Stimulated activated CD8-positive, alpha-beta memory T cell treated with anti-CD3 and anti-CD28 coated beads, Interleukin-2, amount 100 ng/mL, for 48 hours (primary cell): ENCODE data around the gene FRMD6.
"Not testable (repeated sequence)": the region's sequence is repeated elsewhere in the genome, so short reads cannot be mapped to it uniquely, and the experiment has no call there.

Experiments
- DNase-seq, 2 donors: peaks; one replicate each; pipeline ENCODE4 v3.0.0-alpha.2; 2020; ENCODE audit warnings: low read depth in 2 of 2

The FRMD6 gene

DNA sequence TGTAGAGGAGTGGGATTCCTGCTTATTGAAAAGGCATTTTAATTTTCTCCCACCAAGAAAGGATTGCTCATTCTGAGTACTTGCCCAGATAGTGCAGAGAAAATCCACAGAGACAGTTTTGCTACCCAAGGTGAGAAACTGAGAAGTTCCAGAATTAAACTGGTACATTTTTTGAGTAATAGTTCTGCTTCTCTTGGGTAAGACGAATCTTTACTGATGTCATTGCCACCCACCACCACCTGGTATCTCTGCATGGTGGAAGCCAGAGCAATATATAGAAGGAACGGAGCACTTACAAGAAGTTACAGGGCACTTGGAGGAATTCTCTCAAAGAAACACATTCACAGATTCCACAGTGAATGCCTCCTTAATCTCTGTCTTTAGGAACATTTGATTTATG lies 20.7 kb upstream of the FRMD6 start:
- DNase-seq, result no peak

- not testable (repeated sequence) for DNase-seq
These were observed 18.4 kb upstream of the FRMD6 start for GRCh38 chr14:51633298-51633697.

GRCh38 chr14:51636109-51636508 lies 15.6 kb upstream of the FRMD6 start:
- no peak for DNase-seq

DNA sequence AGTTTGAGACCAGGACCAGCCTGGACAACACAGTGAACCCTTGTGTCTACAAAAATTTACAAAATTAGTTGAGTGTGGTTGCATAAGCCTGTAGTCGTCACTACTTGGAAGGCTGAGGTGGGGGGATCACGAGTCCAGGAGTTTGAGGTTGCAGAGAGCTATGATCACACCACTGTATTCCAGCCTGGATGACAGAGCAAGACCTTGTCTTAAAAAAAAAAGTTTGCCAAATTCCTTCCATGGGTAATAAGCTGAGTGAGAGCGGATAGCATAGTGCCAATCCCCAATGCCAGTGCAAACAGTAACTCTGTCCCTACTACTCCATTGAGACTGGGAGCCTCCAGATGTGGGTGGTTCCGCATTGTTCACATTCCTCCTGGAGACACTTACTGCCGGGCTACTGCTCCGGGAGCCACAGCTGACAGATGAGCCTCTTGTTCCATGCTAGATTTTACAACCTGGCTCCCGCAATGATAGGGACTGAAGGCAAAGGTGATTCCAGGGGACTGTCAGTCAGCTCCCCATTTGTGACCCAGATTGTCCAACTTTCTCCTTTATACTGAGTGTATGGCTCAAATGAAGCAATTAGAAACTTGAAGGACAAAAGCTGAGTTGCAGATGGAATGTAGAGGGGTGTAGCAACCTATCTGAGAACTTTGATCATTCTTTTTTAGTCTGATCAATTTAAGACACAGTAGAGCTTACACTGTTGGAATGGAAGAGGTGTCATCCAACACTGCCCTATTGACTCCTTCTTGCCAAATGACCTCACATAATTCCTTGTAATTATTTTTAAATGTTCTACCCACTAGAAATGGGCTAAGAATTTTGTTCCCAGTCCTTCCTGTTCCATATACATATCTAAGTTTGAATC lies 13.4 kb upstream of the FRMD6 start:
- no peak for DNase-seq

- DNase-seq, result no peak
These were observed 11.9 kb upstream of the FRMD6 start for GRCh38 chr14:51639668-51640316.

GRCh38 chr14:51643140-51643539 lies 8.6 kb upstream of the FRMD6 start:
- no peak for DNase-seq

- DNase-seq, result no peak
These were observed 7.3 kb upstream of the FRMD6 start for GRCh38 chr14:51644217-51644933.

DNA sequence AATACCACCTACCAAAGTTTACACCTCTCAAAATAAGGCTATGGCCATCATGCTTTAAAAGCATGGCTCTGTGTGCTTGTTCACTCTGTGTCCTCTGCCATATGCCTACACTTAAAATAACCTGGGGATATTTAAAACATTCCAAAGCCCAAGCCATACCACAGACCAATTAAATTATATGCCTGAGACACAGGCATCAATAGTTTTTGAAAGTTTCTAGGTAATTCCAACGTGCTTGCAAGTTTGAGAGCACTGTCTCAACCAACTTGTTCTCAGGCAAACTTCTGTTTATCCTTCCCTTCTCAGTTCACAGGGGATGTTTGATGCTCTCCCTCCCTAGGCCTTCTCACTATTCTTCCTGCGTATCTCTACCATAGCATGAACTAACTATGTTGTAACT lies 3.4 kb upstream of the FRMD6 start:
- DNase-seq, result no peak

DNA sequence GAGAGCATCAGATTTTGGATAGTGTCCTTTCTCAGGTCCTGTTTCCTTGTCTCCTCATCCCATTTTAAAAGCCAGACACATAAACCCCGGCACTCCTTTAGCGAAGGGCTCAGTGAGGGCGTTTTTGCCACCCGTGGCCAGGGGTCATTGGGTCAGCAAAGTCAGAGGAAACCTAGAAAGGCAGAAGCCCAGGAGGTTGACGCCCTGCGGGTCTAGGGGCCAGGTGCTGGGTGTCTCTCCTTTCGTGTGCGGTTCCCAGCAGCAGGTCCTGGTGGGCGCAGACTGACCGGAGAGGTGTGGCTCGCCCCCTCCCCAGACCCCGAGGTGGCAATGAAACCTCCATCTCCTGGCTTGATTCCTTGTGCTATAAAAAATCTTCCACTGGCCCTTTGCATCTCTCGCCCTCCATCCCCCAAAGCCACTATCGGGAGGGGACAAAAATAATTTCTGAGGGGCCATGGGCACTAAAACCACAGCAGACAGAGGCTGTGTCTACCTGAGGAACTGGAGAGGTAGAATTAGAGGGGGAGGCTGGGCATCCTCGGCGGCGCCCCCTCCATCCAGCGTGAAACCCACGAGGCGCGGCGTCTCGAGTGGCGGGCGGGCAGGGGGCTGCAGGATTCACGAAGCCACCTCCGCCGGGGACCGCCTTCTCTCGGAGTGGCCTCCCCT lies 858 bp upstream of the FRMD6 start:
- no peak for DNase-seq

DNA sequence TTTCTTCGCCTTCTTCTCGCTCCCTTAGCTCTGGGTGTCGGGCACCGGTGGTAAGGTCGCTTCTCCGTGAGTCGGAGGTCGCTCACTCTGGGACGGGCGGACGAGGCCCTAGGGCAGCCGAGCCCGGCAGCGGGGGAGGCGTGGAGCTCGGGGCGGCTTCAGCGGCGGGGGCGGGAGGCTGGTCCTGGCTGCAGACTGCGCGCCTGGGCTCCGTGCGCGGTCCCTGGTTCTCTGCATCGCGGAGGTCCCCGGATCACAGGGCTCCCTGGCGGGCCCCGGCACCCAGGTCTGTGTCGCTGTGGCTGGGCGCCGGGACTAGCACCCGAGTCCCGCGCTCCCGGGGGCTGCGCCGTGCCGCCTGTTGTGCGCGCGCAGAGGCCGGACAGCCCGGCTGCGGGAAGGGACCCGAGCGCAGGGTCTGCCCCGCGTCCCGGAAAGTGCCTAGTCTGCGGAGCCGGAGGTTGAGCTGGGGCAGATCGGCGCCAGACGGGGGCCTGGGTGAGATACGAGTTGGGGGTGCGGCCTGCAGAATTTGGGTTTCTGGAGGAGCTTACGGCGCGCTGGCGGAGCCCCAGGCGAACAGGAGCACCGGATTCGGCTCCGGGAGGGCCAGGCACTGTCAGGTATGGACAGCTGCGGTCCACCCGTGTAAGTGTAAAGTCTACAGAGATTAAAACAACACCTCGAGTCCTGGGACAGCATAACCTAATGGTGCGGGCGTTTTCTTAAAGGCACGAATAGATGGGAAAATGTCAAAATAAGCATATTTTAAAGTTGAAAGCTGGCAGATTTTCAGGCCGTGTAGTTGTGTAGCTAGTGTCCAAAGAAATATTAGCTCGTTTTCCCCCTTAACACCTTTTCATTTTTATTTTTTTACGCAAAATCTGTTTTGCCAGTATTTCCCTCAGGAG lies 713 bp downstream of the FRMD6 start:
- peak in 1 of 2 donors; percentile 36 for DNase-seq

- DNase-seq, result no peak
These were observed 1.5 kb downstream of the FRMD6 start for GRCh38 chr14:51653079-51653774.

DNA sequence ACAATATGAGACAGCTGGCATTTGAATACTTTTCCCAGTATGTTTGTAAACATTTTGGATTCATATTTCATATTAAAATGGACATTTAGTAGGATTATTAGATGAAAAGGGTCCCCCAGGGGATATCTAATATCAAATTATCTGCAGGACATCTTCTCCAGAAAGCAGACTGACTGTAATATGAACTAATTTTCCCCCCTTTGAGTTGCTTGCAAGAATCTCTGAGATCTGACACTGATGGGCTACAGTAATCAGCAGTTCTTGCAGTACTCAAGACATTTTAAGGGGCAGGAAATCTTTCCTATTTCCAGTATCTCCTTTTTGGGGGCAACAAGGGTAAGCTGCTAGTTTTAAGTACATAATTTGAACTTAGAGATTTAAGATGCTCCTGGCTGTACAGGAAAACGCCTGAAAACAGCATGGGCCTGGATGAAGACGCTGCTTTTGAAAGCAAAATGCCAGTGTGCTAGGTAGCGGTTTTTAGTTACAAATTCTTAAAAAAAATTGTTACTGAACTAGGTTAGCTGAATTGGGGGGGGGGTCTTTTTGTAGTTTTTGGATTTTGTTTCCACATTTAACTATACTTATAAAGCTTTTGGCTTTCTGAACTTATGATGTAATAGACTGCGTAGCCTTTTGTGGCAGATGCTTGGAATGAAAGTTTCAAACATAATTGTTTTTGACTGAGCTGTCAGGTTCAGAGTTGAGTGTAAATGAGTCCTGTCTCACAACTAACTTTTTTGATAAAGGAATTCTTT lies 2.2 kb downstream of the FRMD6 start:
- no peak for DNase-seq

GRCh38 chr14:51654533-51654845 lies 2.8 kb downstream of the FRMD6 start:
- DNase-seq, result no peak

- no peak for DNase-seq
These were observed 6.1 kb downstream of the FRMD6 start for GRCh38 chr14:51657762-51658161.

DNA sequence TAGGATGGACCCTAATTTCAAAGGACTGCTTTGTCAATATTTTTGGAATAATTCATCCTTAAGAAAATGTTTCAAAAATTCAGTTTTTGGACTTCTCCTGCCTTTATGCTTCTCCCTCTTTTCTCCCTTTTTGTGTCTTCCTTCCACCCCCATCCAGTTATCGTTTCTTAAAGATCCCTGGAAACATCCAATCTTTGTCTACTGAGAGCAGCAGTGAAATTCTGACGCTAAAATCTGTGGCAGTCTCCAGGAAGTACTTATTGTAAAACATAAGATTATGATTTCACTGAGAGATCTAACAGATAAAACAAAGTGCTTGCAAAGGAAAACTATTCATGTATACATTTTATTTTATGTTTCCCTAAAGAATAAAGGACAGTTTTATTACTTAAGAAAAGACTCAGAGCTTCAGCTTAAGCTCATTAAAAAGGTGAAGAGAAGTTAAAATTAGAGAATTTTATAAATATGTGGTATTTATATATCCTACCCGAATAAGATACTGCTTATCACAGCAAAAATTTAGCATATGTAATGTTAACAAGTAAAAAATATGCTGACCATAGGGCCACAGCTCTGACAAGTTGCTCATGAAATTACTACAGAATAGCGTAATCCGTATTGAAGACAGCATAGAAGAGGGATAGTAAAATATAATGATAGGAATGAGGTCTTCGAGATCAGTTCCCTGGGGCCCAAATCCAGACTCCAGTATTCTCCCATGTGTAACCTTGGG lies 6.9 kb downstream of the FRMD6 start:
- no peak for DNase-seq

GRCh38 chr14:51660741-51661140 lies 9.0 kb downstream of the FRMD6 start:
- no peak for DNase-seq

GRCh38 chr14:51661504-51661903 lies 9.8 kb downstream of the FRMD6 start:
- no peak for DNase-seq

- DNase-seq, result no peak
These were observed 12.1 kb downstream of the FRMD6 start for GRCh38 chr14:51663783-51664326.

DNA sequence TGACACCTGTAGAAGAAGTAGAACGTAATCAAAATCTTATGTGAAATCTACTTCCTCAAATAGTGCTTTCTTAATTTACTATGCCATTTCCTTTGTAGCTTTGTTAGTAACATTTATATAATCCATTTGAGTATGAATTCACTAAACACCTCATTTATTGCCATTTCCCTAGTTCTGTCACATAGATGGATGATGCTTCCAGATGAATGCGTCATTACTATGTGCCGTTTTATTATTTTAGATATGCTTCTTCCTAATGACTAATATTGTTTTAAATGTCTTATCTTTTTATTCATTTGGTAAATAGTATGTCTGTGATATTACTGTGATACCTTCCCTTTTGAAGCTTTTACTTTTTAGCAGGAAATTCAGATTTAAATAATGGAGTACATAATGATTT lies 14.4 kb downstream of the FRMD6 start:
- DNase-seq, result no peak
